Smooth muscle cell (in vitro differentiated cells): ENCODE measurements around the gene PAM16. TPM values are rescaled to one million over a fixed set of nuclear protein-coding genes. Genes with fewer than 3 reads are reported as not detected.

Source experiments
- DNase-seq: peaks from one replicate; lab custom pipeline; 2025; ENCODE audit not compliant: unreplicated experiment; lab: John Stamatoyannopoulos, UW
- H2AFZ ChIP-seq: fragments of 200-600 bp; sonication (generic); 2 replicates; pipeline ENCODE4 v1.6.0; 2016; ENCODE audit warnings: antibody characterized with exemption, low read depth, mild to moderate bottlenecking
- H3F3A ChIP-seq: fragments of 200-600 bp; sonication (generic); 2 replicates; pipeline ENCODE4 v1.6.0; 2017; ENCODE audit warnings: antibody characterized with exemption, low read depth
- H3K27ac ChIP-seq: fragments of 200-600 bp; sonication (generic); 2 replicates; pipeline ENCODE4 v1.5.1; 2016; ENCODE audit warnings: low read depth, mild to moderate bottlenecking
- H3K27me3 ChIP-seq: fragments of 200-600 bp; sonication (generic); 2 replicates; pipeline ENCODE4 v1.6.1; 2016; ENCODE audit warnings: low read depth, mild to moderate bottlenecking
- H3K36me3 ChIP-seq: fragments of 200-600 bp; sonication (generic); 2 replicates; pipeline ENCODE4 v1.5.1; 2016; ENCODE audit warnings: low read depth
- H3K4me1 ChIP-seq: fragments of 200-600 bp; sonication (generic); 2 replicates; pipeline ENCODE4 v1.5.1; 2016; ENCODE audit warnings: low read depth
- H3K4me2 ChIP-seq: fragments of 200-600 bp; sonication (generic); 2 replicates; pipeline ENCODE4 v1.6.0; 2016; ENCODE audit warnings: mild to moderate bottlenecking
- H3K4me3 ChIP-seq: fragments of 200-600 bp; sonication (generic); 2 replicates; pipeline ENCODE4 v1.5.1; 2016; ENCODE audit warnings: mild to moderate bottlenecking
- H3K79me2 ChIP-seq: fragments of 200-600 bp; sonication (generic); 2 replicates; pipeline ENCODE4 v1.6.0; 2016; ENCODE audit warnings: low read depth, mild to moderate bottlenecking
- H3K9ac ChIP-seq: fragments of 200-600 bp; sonication (generic); 2 replicates; pipeline ENCODE4 v1.6.0; 2016; ENCODE audit warnings: low read depth
- H3K9me3 ChIP-seq: fragments of 200-600 bp; sonication (generic); replicated peaks from 2 replicates; pipeline ENCODE4 v1.5.1; 2016; ENCODE audit warnings: low read depth
- H4K20me1 ChIP-seq: fragments of 200-600 bp; sonication (generic); 2 replicates; pipeline ENCODE4 v1.6.0; 2016; ENCODE audit warnings: low read depth
- WGBS: methylation state at CpG from one replicate; pipeline ENCODE4 v1.1.7; 2016; ENCODE audit warnings: low lambda C conversion rate; 5-methylcytosine and 5-hydroxymethylcytosine counted together
- polyA plus RNA-seq: library from polyadenylated mRNA; unstranded; fragments of >200 nt; fragmentation: Nextera tagmentation; extraction: Ambion mirVana; gene quantifications from 2 replicates; pipeline ENCODE4 v1.2.1, GENCODE V29; 2016
- total RNA-seq: library from RNA; depleted of rRNA; stranded (reverse); fragments of >200 nt; gene quantifications from 2 replicates; pipeline ENCODE4 v1.2.3, GENCODE V29; 2014
- TF ChIP-seq, protein P1 (sequence below): fragments of 200-600 bp; sonication (generic); IDR thresholded peaks from 2 replicates; pipeline ENCODE4 v1.5.1; 2017; ENCODE audit warnings: borderline replicate concordance, mild to moderate bottlenecking, antibody characterized with exemption; ENCODE audit not compliant: insufficient read depth, poor library complexity, severe bottlenecking

The PAM16 gene
- total and polyA plus RNA-seq, 2 experiments from 2014 or later, result 29.6 to 47.7 TPM

- H3K79me2 ChIP-seq, result peaks cover 24% of the 10 kb centered on the region
- H3K9ac ChIP-seq, result no peak overlapping the region
- H3K27me3 ChIP-seq, result no peaks in the 10 kb centered on the region
- no peaks in the 10 kb centered on the region for H3K36me3 ChIP-seq
- H3K9me3 ChIP-seq, result no peaks in the 10 kb centered on the region
- H3K27ac ChIP-seq, result peak overlapping the region; percentile 93
- no peak for DNase-seq
- H4K20me1 ChIP-seq, result peaks cover 22% of the 10 kb centered on the region
- H3K4me3 ChIP-seq, result no peak overlapping the region
- H3F3A ChIP-seq, result peaks cover 3% of the 10 kb centered on the region
- H2AFZ ChIP-seq, result no peak overlapping the region
- peaks cover 21% of the 10 kb centered on the region for H3K4me1 ChIP-seq
- 48% methylated on average over 13 of the region's 13 CpGs for WGBS
- H3K4me2 ChIP-seq, result peak overlapping the region; percentile 44
- TF ChIP-seq, protein P1, sequence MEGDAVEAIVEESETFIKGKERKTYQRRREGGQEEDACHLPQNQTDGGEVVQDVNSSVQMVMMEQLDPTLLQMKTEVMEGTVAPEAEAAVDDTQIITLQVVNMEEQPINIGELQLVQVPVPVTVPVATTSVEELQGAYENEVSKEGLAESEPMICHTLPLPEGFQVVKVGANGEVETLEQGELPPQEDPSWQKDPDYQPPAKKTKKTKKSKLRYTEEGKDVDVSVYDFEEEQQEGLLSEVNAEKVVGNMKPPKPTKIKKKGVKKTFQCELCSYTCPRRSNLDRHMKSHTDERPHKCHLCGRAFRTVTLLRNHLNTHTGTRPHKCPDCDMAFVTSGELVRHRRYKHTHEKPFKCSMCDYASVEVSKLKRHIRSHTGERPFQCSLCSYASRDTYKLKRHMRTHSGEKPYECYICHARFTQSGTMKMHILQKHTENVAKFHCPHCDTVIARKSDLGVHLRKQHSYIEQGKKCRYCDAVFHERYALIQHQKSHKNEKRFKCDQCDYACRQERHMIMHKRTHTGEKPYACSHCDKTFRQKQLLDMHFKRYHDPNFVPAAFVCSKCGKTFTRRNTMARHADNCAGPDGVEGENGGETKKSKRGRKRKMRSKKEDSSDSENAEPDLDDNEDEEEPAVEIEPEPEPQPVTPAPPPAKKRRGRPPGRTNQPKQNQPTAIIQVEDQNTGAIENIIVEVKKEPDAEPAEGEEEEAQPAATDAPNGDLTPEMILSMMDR, result no peak
These were observed 18.0 kb upstream of the PAM16 start for GRCh38 chr16:4369007-4369733.

- Histone ChIP-seq H3K27me3 (no peaks in the 10 kb centered on the region), H3K9ac (no peak overlapping the region), H3F3A (peaks cover 3% of the 10 kb centered on the region), H3K27ac (no peak overlapping the region), H3K79me2 (peaks cover 8% of the 10 kb centered on the region), H3K4me3 (no peak overlapping the region), H3K4me1 (peaks cover 6% of the 10 kb centered on the region), H4K20me1 (peaks cover 5% of the 10 kb centered on the region), H3K9me3 (no peaks in the 10 kb centered on the region), H2AFZ (no peak overlapping the region), H3K4me2 (no peak overlapping the region), H3K36me3 (no peaks in the 10 kb centered on the region)
- WGBS, result 94% methylated on average over 5 of the region's 5 CpGs
- DNase-seq, result no peak
- TF ChIP-seq, protein P1, result no peak
These were observed 16.3 kb upstream of the PAM16 start for GRCh38 chr16:4367393-4367856.

- no peak overlapping the region for H3K9ac ChIP-seq
- DNase-seq, result no peak
- no peaks in the 10 kb centered on the region for H4K20me1 ChIP-seq
- peaks cover under 1% of the 10 kb centered on the region for H3K4me1 ChIP-seq
- 94% methylated on average over 13 of the region's 13 CpGs for WGBS
- H3K4me2 ChIP-seq, result no peak overlapping the region
- H3K9me3 ChIP-seq, result no peaks in the 10 kb centered on the region
- H3K27ac ChIP-seq, result no peak overlapping the region
- no peak overlapping the region for H2AFZ ChIP-seq
- no peaks in the 10 kb centered on the region for H3K36me3 ChIP-seq
- no peaks in the 10 kb centered on the region for H3K27me3 ChIP-seq
- H3F3A ChIP-seq, result peaks cover 3% of the 10 kb centered on the region
- H3K4me3 ChIP-seq, result no peak overlapping the region
- TF ChIP-seq, protein P1, result no peak
- no peaks in the 10 kb centered on the region for H3K79me2 ChIP-seq
These were observed 14.9 kb upstream of the PAM16 start for GRCh38 chr16:4366016-4366415.

DNA sequence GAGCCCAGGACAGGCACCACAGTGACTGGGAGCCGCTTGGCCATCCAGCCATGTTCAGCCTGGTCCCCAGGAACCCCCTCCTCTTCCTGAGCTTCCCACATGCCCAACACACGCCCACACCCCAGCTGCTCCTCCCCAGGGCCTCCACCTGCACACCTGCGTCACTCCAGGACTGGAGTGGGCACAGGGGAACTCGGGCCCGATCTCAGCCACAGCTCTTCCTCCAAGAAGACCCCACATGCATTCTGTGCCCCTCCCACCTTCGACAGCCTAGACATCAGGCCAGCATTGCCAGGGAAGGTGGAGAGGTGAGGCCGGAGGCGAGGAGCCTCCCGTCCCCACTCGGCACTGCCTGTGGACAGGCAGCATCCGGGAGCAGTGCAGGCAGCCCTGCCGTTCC is 14.5 kb upstream of the PAM16 start:
- no peaks in the 10 kb centered on the region for H3K9me3 ChIP-seq
- TF ChIP-seq, protein P1, result no peak
- H3K9ac ChIP-seq, result no peak overlapping the region
- WGBS, result 97% methylated on average over 12 of the region's 12 CpGs
- no peaks in the 10 kb centered on the region for H3K36me3 ChIP-seq
- H3F3A ChIP-seq, result peaks cover 3% of the 10 kb centered on the region
- H2AFZ ChIP-seq, result no peak overlapping the region
- H4K20me1 ChIP-seq, result no peaks in the 10 kb centered on the region
- no peak for DNase-seq
- no peaks in the 10 kb centered on the region for H3K27me3 ChIP-seq
- no peaks in the 10 kb centered on the region for H3K4me1 ChIP-seq
- H3K4me3 ChIP-seq, result no peak overlapping the region
- no peak overlapping the region for H3K4me2 ChIP-seq
- H3K27ac ChIP-seq, result no peak overlapping the region
- H3K79me2 ChIP-seq, result no peaks in the 10 kb centered on the region
